HepG2 (cell line): ENCODE measurements around the gene AKAIN1. TPM values are rescaled to one million over a fixed set of nuclear protein-coding genes. Genes with fewer than 3 reads are reported as not detected.

Experiments used
- ATAC-seq: fragments of 200-7000 bp; cut with Tn5 transposase; 3 replicates; pipeline ENCODE4 v1.9.1; 2020; ENCODE audit warnings: mild to moderate bottlenecking, moderate library complexity
- BruUV-seq: library from RNA; stranded (reverse); fragments of 400-500 nt; replicated peaks from 2 replicates; lab custom pipeline; 2021; lab: Mats Ljungman, UMichigan
- CTCF ChIA-PET: fragments of 300-600 bp; formaldehyde crosslinking; extraction: SDS; loops from one replicate; lab custom pipeline; 2021; ENCODE audit warnings: low total read pairs, inconsistent platforms, low intra/inter-chr PET ratio; lab: Yijun Ruan, JAX
- POLR2A ChIA-PET: fragments of 350-600 bp; sonication (Branson Sonifier 250); formaldehyde crosslinking; loops from one replicate; lab custom pipeline; 2020; ENCODE audit warnings: antibody characterized with exemption, inconsistent platforms; lab: Yijun Ruan, JAX
- DNase-seq: peaks from one replicate; pipeline ENCODE4 v3.0.0-alpha.2; 2015; ENCODE audit warnings: low spot score
- FAIRE-seq: peaks from 3 replicates; lab custom pipeline; 2011; peaks lifted over from hg19 to GRCh38; lab: Jason Lieb, UNC
- H2AFZ ChIP-seq: one replicate; pipeline ENCODE4 v1.6.1; 2011; ENCODE audit warnings: low read length, inconsistent platforms
- H3K27ac ChIP-seq: fragments of 300-600 bp; 3 replicates; pipeline ENCODE4 v1.8.0; 2011; ENCODE audit warnings: mixed run types, mild to moderate bottlenecking, mixed read lengths, low read length, inconsistent platforms; ENCODE audit not compliant: insufficient read depth; ENCODE audit errors: extremely low read length
- H3K27me3 ChIP-seq, 2 experiments: fragments of 200-600 bp in 1 of 2; 2 replicates in 1 of 2; 3 replicates in 1 of 2; pipeline versions ENCODE4 v1.6.0 to v1.8.0; 2011; ENCODE audit warnings: low read length in 2 of 2, mild to moderate bottlenecking in 2 of 2, moderate library complexity in 2 of 2, inconsistent platforms in 1 of 2; ENCODE audit not compliant: insufficient read depth in 2 of 2, control insufficient read depth in 1 of 2
- H3K36me3 ChIP-seq, 2 experiments: fragments of 200-600 bp in 1 of 2; replicated peaks in 1 of 2; 2 replicates in 1 of 2; 3 replicates in 1 of 2; pipeline versions ENCODE4 v1.5.1 to v1.8.0; 2011; ENCODE audit warnings: low read length in 2 of 2, inconsistent platforms in 1 of 2; ENCODE audit not compliant: insufficient read depth in 2 of 2, control insufficient read depth in 1 of 2
- H3K4me1 ChIP-seq: 2 replicates; pipeline ENCODE4 v1.5.1; 2012; ENCODE audit warnings: low read length, inconsistent platforms; ENCODE audit not compliant: insufficient read depth
- H3K4me2 ChIP-seq: 2 replicates; pipeline ENCODE4 v1.6.0; 2011; ENCODE audit warnings: low read depth, low read length, inconsistent platforms
- H3K4me3 ChIP-seq, 3 experiments: fragments of 200-600 bp in 1 of 3; sonication (generic), shearing (Covaris generic) in 1 of 3; replicated peaks in 1 of 3; 2 replicates each; pipeline ENCODE4 v1.5.1; 2011 to 2016; ENCODE audit warnings: low read length in 3 of 3, inconsistent platforms in 2 of 3, low read depth in 2 of 3, mild to moderate bottlenecking in 2 of 3, control low read depth in 1 of 3, mixed read lengths in 1 of 3; ENCODE audit not compliant: insufficient read depth in 1 of 3
- H3K79me2 ChIP-seq: one replicate; pipeline ENCODE4 v1.6.1; 2011; ENCODE audit warnings: low read length, inconsistent platforms; ENCODE audit not compliant: insufficient read depth
- H3K9ac ChIP-seq: 2 replicates; pipeline ENCODE4 v1.6.0; 2011; ENCODE audit warnings: mild to moderate bottlenecking, low read depth, low read length, inconsistent platforms; ENCODE audit not compliant: insufficient read depth
- H3K9me3 ChIP-seq: 2 replicates; pipeline ENCODE4 v1.5.1; 2012; ENCODE audit warnings: mild to moderate bottlenecking, low read length
- H4K20me1 ChIP-seq: 2 replicates; pipeline ENCODE4 v1.6.0; 2011; ENCODE audit warnings: inconsistent platforms, mild to moderate bottlenecking, low read length, moderate library complexity; ENCODE audit not compliant: insufficient read depth
- DBP ChIP-seq: sonication (generic); formaldehyde crosslinking; IDR thresholded peaks from 2 replicates; pipeline ENCODE4 v1.4.0; 2020; ENCODE audit warnings: missing genetic modification reagents; ENCODE audit errors: not compliant biosample characterization
- MEIS1 ChIP-seq: sonication (generic); formaldehyde crosslinking; IDR thresholded peaks from 2 replicates; pipeline ENCODE4 v1.9.0; 2021; ENCODE audit warnings: mild to moderate bottlenecking, missing genetic modification reagents, moderate library complexity, borderline replicate concordance
- MXI1 ChIP-seq: IDR thresholded peaks from 3 replicates; pipeline ENCODE4 v1.6.1; 2012; ENCODE audit warnings: low read depth, low read length, inconsistent platforms, borderline replicate concordance
- ZBTB2 ChIP-seq: sonication (generic); formaldehyde crosslinking; IDR thresholded peaks from 2 replicates; pipeline ENCODE4 v1.8.0; 2022; ENCODE audit warnings: low read depth, missing genetic modification reagents
- ZBTB49 ChIP-seq: sonication (generic); formaldehyde crosslinking; IDR thresholded peaks from 2 replicates; pipeline ENCODE4 v1.4.0; 2020; ENCODE audit warnings: missing genetic modification reagents, borderline replicate concordance
- ZNF780A ChIP-seq: sonication (generic); formaldehyde crosslinking; IDR thresholded peaks from 2 replicates; pipeline ENCODE4 v1.8.0; 2022; ENCODE audit warnings: mild to moderate bottlenecking, missing genetic modification reagents, moderate library complexity
- WGBS: methylation state at CpG from one replicate; pipeline ENCODE4 v1.1.6; 2017; ENCODE audit warnings: low lambda C conversion rate; 5-methylcytosine and 5-hydroxymethylcytosine counted together
- in situ Hi-C: cut with HindIII; loops from 2 replicates; pipeline ENCODE4 v1.10.0; 2017; ENCODE audit warnings: low pct_unique_long_range_greater_than_20kb; ENCODE audit not compliant: extremely low pct_ligation_motif_present
- intact Hi-C: fragments of 100-400 bp; cut with micrococcal nuclease; formaldehyde crosslinking; loops from one replicate; pipeline ENCODE4 v1.10.0; 2022; ENCODE audit not compliant: unreplicated experiment
- polyA plus RNA-seq, 8 experiments: library from polyadenylated mRNA; depleted of rRNA in 3 of 8; stranded (reverse) in 7 of 8; unstranded in 1 of 8; fragments of >200 nt; fragmentation: Illumina TruSeq in 4 of 8; extraction: Trizol in 4 of 8; gene quantifications; 2 replicates each; pipeline versions ENCODE4 v1.2.1 to v1.2.3, GENCODE V29; 2011 to 2016; ENCODE audit warnings: low read depth in 4 of 8, missing spikeins in 1 of 8, mixed read lengths in 1 of 8; ENCODE audit not compliant: insufficient read depth in 1 of 8
- total RNA-seq, 5 experiments: library from RNA; depleted of rRNA; stranded (reverse); fragments of >200 nt; fragmentation: Illumina TruSeq; extraction: Trizol; gene quantifications; 2 replicates each; pipeline ENCODE4 v1.2.3, GENCODE V29; 2016; ENCODE audit warnings: low read depth in 1 of 5
- TF ChIP-seq, protein P1 (sequence below): sonication (generic); formaldehyde crosslinking; IDR thresholded peaks from 2 replicates; pipeline ENCODE4 v1.5.0; 2020; ENCODE audit warnings: missing genetic modification reagents, mild to moderate bottlenecking, borderline replicate concordance
- TF ChIP-seq, protein P2 (sequence below): sonication (generic); formaldehyde crosslinking; IDR thresholded peaks from 2 replicates; pipeline ENCODE4 v1.4.0; 2020; ENCODE audit warnings: missing genetic modification reagents, borderline replicate concordance

The AKAIN1 gene
- total and polyA plus RNA-seq, 2 of the 13 experiments (the other 11 are each of a cell fraction or from before 2014, with no cell fraction given): not detected

GRCh38 chr18:5164903-5165302 is 32.2 kb downstream of the AKAIN1 start:
- H3K4me3 ChIP-seq: no peak overlapping the region
- CTCF ChIA-PET: no interaction called here
- H4K20me1 ChIP-seq: no peaks in the 10 kb centered on the region
- no peak for ATAC-seq
- POLR2A ChIA-PET: no interaction called here
- H3K9ac ChIP-seq: no peak overlapping the region
- TF ChIP-seq MXI1 (no peak), ZBTB2 (no peak), ZNF780A (CRISPR knock-in tag) (no peak), MEIS1 (CRISPR knock-in tag) (no peak)
- TF ChIP-seq, protein P1, sequence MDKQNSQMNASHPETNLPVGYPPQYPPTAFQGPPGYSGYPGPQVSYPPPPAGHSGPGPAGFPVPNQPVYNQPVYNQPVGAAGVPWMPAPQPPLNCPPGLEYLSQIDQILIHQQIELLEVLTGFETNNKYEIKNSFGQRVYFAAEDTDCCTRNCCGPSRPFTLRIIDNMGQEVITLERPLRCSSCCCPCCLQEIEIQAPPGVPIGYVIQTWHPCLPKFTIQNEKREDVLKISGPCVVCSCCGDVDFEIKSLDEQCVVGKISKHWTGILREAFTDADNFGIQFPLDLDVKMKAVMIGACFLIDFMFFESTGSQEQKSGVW (CRISPR knock-in tag): no peak
- BruUV-seq: no TSS peak
- no peak overlapping the region for H2AFZ ChIP-seq
- H3K36me3 ChIP-seq: no peaks in the 10 kb centered on the region
- no peak for DNase-seq
- in situ Hi-C loops (no loop called here), intact Hi-C loops (no loop called here)
- WGBS: 0% methylated on average over 2 of the region's 2 CpGs
- H3K4me2 ChIP-seq: no peak overlapping the region
- no peaks in the 10 kb centered on the region; a peak in 1 of 5 replicates for H3K27me3 ChIP-seq
- FAIRE-seq: no peak
- H3K4me1 ChIP-seq: no peaks in the 10 kb centered on the region
- H3K9me3 ChIP-seq: no peaks in the 10 kb centered on the region
- H3K79me2 ChIP-seq: no peaks in the 10 kb centered on the region
- H3K27ac ChIP-seq: no peak overlapping the region

- Histone ChIP-seq H3K4me2 (no peak overlapping the region), H2AFZ (no peak overlapping the region), H3K79me2 (no peaks in the 10 kb centered on the region), H3K4me3 (no peak overlapping the region), H4K20me1 (no peaks in the 10 kb centered on the region), H3K9me3 (no peaks in the 10 kb centered on the region), H3K9ac (no peak overlapping the region), H3K27ac (no peak overlapping the region), H3K4me1 (no peaks in the 10 kb centered on the region), H3K27me3 (no peaks in the 10 kb centered on the region; a peak in 1 of 5 replicates), H3K36me3 (no peaks in the 10 kb centered on the region)
- POLR2A ChIA-PET: no interaction called here
- intact Hi-C loops: no loop called here
- ATAC-seq (no peak), FAIRE-seq (no peak), DNase-seq (no peak)
- BruUV-seq: no TSS peak
- in situ Hi-C loops: no loop called here
- CTCF ChIA-PET: no interaction called here
- no peak for TF ChIP-seq ZBTB49 (CRISPR knock-in tag)
- TF ChIP-seq, protein P2, sequence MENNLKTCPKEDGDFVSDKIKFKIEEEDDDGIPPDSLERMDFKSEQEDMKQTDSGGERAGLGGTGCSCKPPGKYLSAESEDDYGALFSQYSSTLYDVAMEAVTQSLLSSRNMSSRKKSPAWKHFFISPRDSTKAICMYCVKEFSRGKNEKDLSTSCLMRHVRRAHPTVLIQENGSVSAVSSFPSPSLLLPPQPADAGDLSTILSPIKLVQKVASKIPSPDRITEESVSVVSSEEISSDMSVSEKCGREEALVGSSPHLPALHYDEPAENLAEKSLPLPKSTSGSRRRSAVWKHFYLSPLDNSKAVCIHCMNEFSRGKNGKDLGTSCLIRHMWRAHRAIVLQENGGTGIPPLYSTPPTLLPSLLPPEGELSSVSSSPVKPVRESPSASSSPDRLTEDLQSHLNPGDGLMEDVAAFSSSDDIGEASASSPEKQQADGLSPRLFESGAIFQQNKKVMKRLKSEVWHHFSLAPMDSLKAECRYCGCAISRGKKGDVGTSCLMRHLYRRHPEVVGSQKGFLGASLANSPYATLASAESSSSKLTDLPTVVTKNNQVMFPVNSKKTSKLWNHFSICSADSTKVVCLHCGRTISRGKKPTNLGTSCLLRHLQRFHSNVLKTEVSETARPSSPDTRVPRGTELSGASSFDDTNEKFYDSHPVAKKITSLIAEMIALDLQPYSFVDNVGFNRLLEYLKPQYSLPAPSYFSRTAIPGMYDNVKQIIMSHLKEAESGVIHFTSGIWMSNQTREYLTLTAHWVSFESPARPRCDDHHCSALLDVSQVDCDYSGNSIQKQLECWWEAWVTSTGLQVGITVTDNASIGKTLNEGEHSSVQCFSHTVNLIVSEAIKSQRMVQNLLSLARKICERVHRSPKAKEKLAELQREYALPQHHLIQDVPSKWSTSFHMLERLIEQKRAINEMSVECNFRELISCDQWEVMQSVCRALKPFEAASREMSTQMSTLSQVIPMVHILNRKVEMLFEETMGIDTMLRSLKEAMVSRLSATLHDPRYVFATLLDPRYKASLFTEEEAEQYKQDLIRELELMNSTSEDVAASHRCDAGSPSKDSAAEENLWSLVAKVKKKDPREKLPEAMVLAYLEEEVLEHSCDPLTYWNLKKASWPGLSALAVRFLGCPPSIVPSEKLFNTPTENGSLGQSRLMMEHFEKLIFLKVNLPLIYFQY: no peak
- no peak for TF ChIP-seq DBP (CRISPR knock-in tag)
These were observed 34.9 kb downstream of the AKAIN1 start for GRCh38 chr18:5162111-5162510.
